Right lobe of liver (tissue), 6 donors: ENCODE results near the gene RPS21. TPM values are rescaled to one million over a fixed set of nuclear protein-coding genes. Genes with fewer than 3 reads are reported as not detected.

Experiments
- ATAC-seq, 4 donors: fragments of 200-7000 bp; cut with Tn5 transposase; one replicate each; pipeline ENCODE4 v1.9.1; 2020; ENCODE audit warnings: mild to moderate bottlenecking in 4 of 4, moderate library complexity in 4 of 4
- DNase-seq, 3 donors: peaks; one replicate each; pipeline ENCODE4 v3.0.0-alpha.2; 2020
- H3K27ac ChIP-seq, 3 donors: fragments of 200-600 bp; one replicate each; pipeline ENCODE4 v1.8.0; 2022
- H3K27me3 ChIP-seq, 2 donors: fragments of 200-600 bp; one replicate each; pipeline ENCODE4 v1.8.0; 2022
- H3K36me3 ChIP-seq, 4 donors: fragments of 200-600 bp; sonication (generic) in 1 of 4; one replicate each; pipeline versions ENCODE4 v1.5.1 to v1.8.0; 2017 to 2022; ENCODE audit warnings: control low read depth in 1 of 4
- H3K4me1 ChIP-seq, 4 donors: fragments of 200-600 bp; sonication (generic) in 1 of 4; one replicate each; pipeline versions ENCODE4 v1.5.1 to v1.8.0; 2017 to 2022; ENCODE audit warnings: control low read depth in 1 of 4
- H3K4me3 ChIP-seq, 3 donors: fragments of 200-600 bp; one replicate each; pipeline ENCODE4 v1.8.0; 2022
- H3K9me3 ChIP-seq, 4 donors: fragments of 200-600 bp; sonication (generic) in 1 of 4; one replicate each; pipeline versions ENCODE4 v1.5.1 to v1.8.0; 2017 to 2022; ENCODE audit warnings: control low read depth in 1 of 4
- CTCF ChIP-seq, 4 donors: fragments of 200-600 bp in 3 of 4; fragments of 450-650 bp in 1 of 4; IDR thresholded peaks; one replicate each; pipeline versions ENCODE4 v1.5.1 to v1.8.0; 2016 to 2022; ENCODE audit warnings: antibody characterized with exemption in 4 of 4, mild to moderate bottlenecking in 2 of 4
- POLR2A ChIP-seq: fragments of 450-650 bp; IDR thresholded peaks from one replicate; pipeline ENCODE4 v1.6.1; 2017; ENCODE audit warnings: antibody characterized with exemption, mild to moderate bottlenecking
- WGBS: methylation state at CpG from one replicate; pipeline ENCODE4 v1.1.6; 2018; ENCODE audit warnings: low coverage, low lambda C conversion rate; ENCODE audit not compliant: insufficient coverage; ENCODE audit errors: missing lambda C conversion rate; 5-methylcytosine and 5-hydroxymethylcytosine counted together
- intact Hi-C, 2 donors: fragments of 100-400 bp; cut with DNase I; formaldehyde crosslinking; loops; one replicate each; pipeline versions ENCODE4 v1.11.2 to v1.14.1; 2022
- total RNA-seq, 6 experiments: library from RNA; depleted of rRNA in 2 of 6; stranded (reverse); fragments of >200 nt in 2 of 6; fragmentation: NEBNext Ultra II Directional in 3 of 6; extraction: Animal tissue kit (Norgen Biotek cat#: 25700) in 3 of 6; gene quantifications; one replicate each; pipeline versions ENCODE4 v1.1.0 to v1.2.4, GENCODE V29; 2016 to 2023
- donor health status: DM: no; HTN: yes; CAD: no.
- donor health status: DM: no; HTN: no; CAD: no.
- donor health status: DM: no; HTN: no; CAD: no.
- donor health status: DM: no; HTN: yes; CAD: no.
- donor health status: DM: no; HTN: yes; CAD: no.

Gene RPS21
- total RNA-seq, 6 experiments from 2014 or later = 339 to 696 (median 413) TPM

GRCh38 chr20:62401331-62401779 is 14.5 kb downstream of the RPS21 start:
- Histone ChIP-seq H3K4me1 (peaks cover 0 to 11% (median 4%) of the 10 kb centered on the region in 4 donors), H3K27me3 (no peaks in the 10 kb centered on the region), H3K36me3 (no peaks in the 10 kb centered on the region), H3K9me3 (no peaks in the 10 kb centered on the region), H3K27ac (no peak overlapping the region), H3K4me3 (no peak overlapping the region)
- 84% methylated on average over 5 of the region's 21 CpGs for WGBS
- no peak for ATAC-seq
- no peak for DNase-seq
- intact Hi-C loops = no loop called here
- TF ChIP-seq POLR2A = no peak
- TF ChIP-seq CTCF (IDR thresholded peaks at IDR 0.05) = no peak

GRCh38 chr20:62402456-62403150 is 15.7 kb downstream of the RPS21 start:
- H3K27ac ChIP-seq = no peak overlapping the region
- intact Hi-C loops = no loop called here

DNA sequence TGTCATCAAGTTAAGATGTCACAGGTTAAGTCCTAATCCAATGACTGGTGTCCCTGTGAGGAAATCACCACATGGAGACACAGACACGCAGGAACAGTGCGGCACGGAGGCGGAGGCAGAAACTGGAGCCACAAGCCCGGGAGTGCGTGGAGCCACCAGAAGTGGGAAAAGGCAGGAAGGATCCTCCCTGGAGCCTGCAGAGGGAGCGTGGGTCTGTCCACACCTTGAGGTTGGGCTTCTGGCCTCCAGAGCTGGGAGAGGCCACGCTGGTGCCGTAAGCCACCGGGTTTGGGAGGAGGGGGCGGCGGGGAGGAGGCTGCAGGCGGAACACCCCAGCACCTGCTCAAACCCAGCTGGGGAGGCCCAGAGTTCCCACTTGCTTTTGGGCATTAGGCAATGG is 16.4 kb downstream of the RPS21 start:
- Histone ChIP-seq H3K9me3 (no peaks in the 10 kb centered on the region), H3K27me3 (no peaks in the 10 kb centered on the region), H3K4me3 (no peak overlapping the region), H3K4me1 (peaks cover 0 to 15% (median 6%) of the 10 kb centered on the region in 4 donors), H3K36me3 (no peaks in the 10 kb centered on the region), H3K27ac (no peak overlapping the region)
- intact Hi-C loops = no loop called here
- TF ChIP-seq CTCF (IDR thresholded peaks at IDR 0.05) (no peak), POLR2A (no peak)
- DNase-seq (no peak), ATAC-seq (no peak)
- WGBS = 80% methylated on average over 1 of the region's 13 CpGs

More at GRCh38 chr20:62402456-62403150, 15.7 kb downstream of the RPS21 start:
- ATAC-seq (no peak), DNase-seq (no peak)
- TF ChIP-seq CTCF (IDR thresholded peaks at IDR 0.05) (no peak), POLR2A (no peak)
- peaks cover 0 to 14% (median 6%) of the 10 kb centered on the region in 4 donors for H3K4me1 ChIP-seq
- no peaks in the 10 kb centered on the region for H3K9me3 ChIP-seq
- no peaks in the 10 kb centered on the region for H3K36me3 ChIP-seq
- WGBS = 40% methylated on average over 1 of the region's 23 CpGs
- H3K27me3 ChIP-seq = no peaks in the 10 kb centered on the region
- no peak overlapping the region for H3K4me3 ChIP-seq

- WGBS = 90% methylated on average over 2 of the region's 9 CpGs
Measured at GRCh38 chr20:62404112-62404665, 17.3 kb downstream of the RPS21 start.

More at GRCh38 chr20:62404112-62404665, 17.3 kb downstream of the RPS21 start:
- DNase-seq = no peak
- intact Hi-C loops = no loop called here
- no peaks in the 10 kb centered on the region for H3K9me3 ChIP-seq
- H3K27ac ChIP-seq = no peak overlapping the region
- H3K36me3 ChIP-seq = no peaks in the 10 kb centered on the region
- peaks cover 0 to 15% (median 6%) of the 10 kb centered on the region in 4 donors for H3K4me1 ChIP-seq
- no peaks in the 10 kb centered on the region for H3K27me3 ChIP-seq
- no peak for ATAC-seq
- H3K4me3 ChIP-seq = no peak overlapping the region
- no peak for TF ChIP-seq CTCF (IDR thresholded peaks at IDR 0.05)
- no peak for TF ChIP-seq POLR2A
